H1 (cell line): ENCODE data around the gene CRYBG3. TPM values are rescaled to one million over a fixed set of nuclear protein-coding genes. Genes with fewer than 3 reads are reported as not detected.

Source experiments
- CTCF ChIA-PET: fragments of 300-600 bp; sonication (Branson Sonifier 250); formaldehyde crosslinking; loops from one replicate; lab custom pipeline; 2021; ENCODE audit not compliant: partially characterized antibody; lab: Charles Lee
- POLR2A ChIA-PET: fragments of 300-600 bp; sonication (Branson Sonifier 250); formaldehyde crosslinking; loops from one replicate; lab custom pipeline; 2021; ENCODE audit warnings: inconsistent platforms; ENCODE audit not compliant: partially characterized antibody; lab: Charles Lee
- DNase-seq, 2 experiments: peaks; one replicate each; pipeline versions ENCODE4 v3.0.0 to v3.0.0-alpha.2; 2010 to 2022; ENCODE audit warnings: low spot score in 2 of 2, low read depth in 1 of 2, mixed read lengths in 1 of 2
- FAIRE-seq: peaks from 2 replicates; lab custom pipeline; 2011; peaks lifted over from hg19 to GRCh38; lab: Jason Lieb, UNC
- H2AFZ ChIP-seq: 2 replicates; pipeline ENCODE4 v1.8.1; 2012; ENCODE audit warnings: low read length, inconsistent platforms
- H2AK5ac ChIP-seq: 2 replicates; pipeline ENCODE4 v1.6.1; 2013; ENCODE audit warnings: low read depth, low read length
- H2BK120ac ChIP-seq: replicated peaks from 2 replicates; pipeline ENCODE3; 2013; ENCODE audit warnings: low read depth, low read length, inconsistent platforms
- H2BK12ac ChIP-seq: 2 replicates; pipeline ENCODE4 v1.6.1; 2013; ENCODE audit warnings: low read depth, low read length
- H2BK15ac ChIP-seq: 2 replicates; pipeline ENCODE4 v1.6.1; 2013; ENCODE audit warnings: low read length
- H2BK20ac ChIP-seq: 2 replicates; pipeline ENCODE4 v1.6.1; 2013; ENCODE audit warnings: low read length
- H2BK5ac ChIP-seq: 2 replicates; pipeline ENCODE4 v1.6.1; 2013; ENCODE audit warnings: low read depth, low read length
- H3K14ac ChIP-seq: 2 replicates; pipeline ENCODE4 v1.6.1; 2013; ENCODE audit warnings: inconsistent platforms; ENCODE audit not compliant: insufficient read length
- H3K18ac ChIP-seq: 2 replicates; pipeline ENCODE4 v1.6.1; 2013; ENCODE audit warnings: low read length; ENCODE audit errors: extremely low read depth
- H3K23ac ChIP-seq: 2 replicates; pipeline ENCODE4 v1.6.1; 2013; ENCODE audit warnings: inconsistent platforms; ENCODE audit not compliant: insufficient read length
- H3K23me2 ChIP-seq: 2 replicates; pipeline ENCODE4 v1.6.1; 2013; ENCODE audit warnings: low read depth, low read length
- H3K27ac ChIP-seq: 2 replicates; pipeline ENCODE4 v1.6.1; 2011; ENCODE audit warnings: low read depth, low read length, inconsistent platforms
- H3K27me3 ChIP-seq, 4 experiments: replicated peaks in 1 of 4; 1 replicate in 1 of 4; 2 replicates in 3 of 4; pipeline versions ENCODE4 v1.6.1 to v1.8.1; 2011 to 2013; ENCODE audit warnings: low read length in 3 of 4, mild to moderate bottlenecking in 3 of 4, inconsistent platforms in 2 of 4, mixed read lengths in 2 of 4, moderate library complexity in 1 of 4; ENCODE audit not compliant: control insufficient read depth in 3 of 4, insufficient read depth in 3 of 4; ENCODE audit errors: extremely low read depth in 1 of 4
- H3K36me3 ChIP-seq, 4 experiments: 2 replicates each; pipeline versions ENCODE4 v1.6.1 to v1.8.1; 2011 to 2013; ENCODE audit warnings: mild to moderate bottlenecking in 4 of 4, low read length in 3 of 4, moderate library complexity in 2 of 4, control low read depth in 1 of 4, inconsistent platforms in 1 of 4; ENCODE audit not compliant: insufficient read depth in 4 of 4, control insufficient read depth in 2 of 4
- H3K4ac ChIP-seq: replicated peaks from 2 replicates; pipeline ENCODE3; 2013; ENCODE audit warnings: low read length, low read depth, mixed read lengths, inconsistent platforms; ENCODE audit not compliant: insufficient read length
- H3K4me1 ChIP-seq, 4 experiments: replicated peaks in 1 of 4; 1 replicate in 1 of 4; 2 replicates in 3 of 4; pipeline versions ENCODE4 v1.6.1 to v1.8.1; 2011 to 2013; ENCODE audit warnings: low read length in 3 of 4, inconsistent platforms in 2 of 4, mixed read lengths in 1 of 4; ENCODE audit not compliant: insufficient read depth in 4 of 4, control insufficient read depth in 3 of 4
- H3K4me2 ChIP-seq, 2 experiments: 2 replicates each; pipeline versions ENCODE4 v1.6.1 to v1.8.1; 2011 to 2013; ENCODE audit warnings: low read depth in 2 of 2, low read length in 2 of 2, control low read depth in 1 of 2, inconsistent platforms in 1 of 2, mild to moderate bottlenecking in 1 of 2; ENCODE audit not compliant: insufficient read depth in 1 of 2
- H3K4me3 ChIP-seq, 4 experiments: fragments of 200-600, 300-600 bp in 1 of 4; sonication (generic), shearing (Covaris generic), sonication (Bioruptor Twin) in 1 of 4; 2 replicates each; pipeline versions ENCODE4 v1.5.1 to v1.8.1; 2011 to 2016; ENCODE audit warnings: low read length in 4 of 4, low read depth in 3 of 4, control low read depth in 2 of 4, inconsistent platforms in 2 of 4, mild to moderate bottlenecking in 2 of 4, mixed read lengths in 1 of 4, moderate library complexity in 1 of 4; ENCODE audit not compliant: insufficient read depth in 2 of 4; ENCODE audit errors: extremely low read depth in 1 of 4
- H3K56ac ChIP-seq: replicated peaks from 2 replicates; pipeline ENCODE3; 2013; ENCODE audit warnings: low read depth, mild to moderate bottlenecking, mixed read lengths, low read length, inconsistent platforms; ENCODE audit not compliant: insufficient read length
- H3K79me1 ChIP-seq: 2 replicates; pipeline ENCODE4 v1.6.1; 2013; ENCODE audit warnings: low read depth, low read length, control low read depth
- H3K79me2 ChIP-seq, 2 experiments: 2 replicates each; pipeline versions ENCODE4 v1.6.1 to v1.8.1; 2012 to 2013; ENCODE audit warnings: low read length in 2 of 2, mild to moderate bottlenecking in 2 of 2, inconsistent platforms in 1 of 2; ENCODE audit not compliant: insufficient read depth in 2 of 2, control insufficient read depth in 1 of 2
- H3K9ac ChIP-seq, 4 experiments: replicated peaks in 1 of 4; 1 replicate in 1 of 4; 2 replicates in 3 of 4; pipeline versions ENCODE4 v1.6.1 to v1.8.1; 2011 to 2013; ENCODE audit warnings: low read depth in 3 of 4, low read length in 3 of 4, control low read depth in 2 of 4, mild to moderate bottlenecking in 2 of 4, moderate library complexity in 2 of 4, inconsistent platforms in 1 of 4; ENCODE audit errors: extremely low read depth in 1 of 4
- H3K9me3 ChIP-seq, 2 experiments: 2 replicates each; pipeline versions ENCODE4 v1.6.1 to v1.8.1; 2012 to 2013; ENCODE audit warnings: mild to moderate bottlenecking in 2 of 2, moderate library complexity in 2 of 2, control low read depth in 1 of 2, inconsistent platforms in 1 of 2, low read depth in 1 of 2, low read length in 1 of 2, mixed read lengths in 1 of 2; ENCODE audit not compliant: insufficient read depth in 2 of 2
- H4K20me1 ChIP-seq, 2 experiments: replicated peaks in 1 of 2; 2 replicates each; pipeline versions ENCODE3 to v1.8.1; 2011 to 2013; ENCODE audit warnings: inconsistent platforms in 2 of 2, low read length in 2 of 2, mild to moderate bottlenecking in 1 of 2; ENCODE audit not compliant: insufficient read depth in 2 of 2, control insufficient read depth in 1 of 2
- H4K5ac ChIP-seq: 2 replicates; pipeline ENCODE4 v1.6.1; 2013; ENCODE audit warnings: low read length, low read depth, mixed read lengths, inconsistent platforms; ENCODE audit not compliant: insufficient read length
- H4K8ac ChIP-seq: 2 replicates; pipeline ENCODE4 v1.8.0; 2013; ENCODE audit warnings: mild to moderate bottlenecking, moderate library complexity, low read length, inconsistent platforms; ENCODE audit not compliant: insufficient read depth; ENCODE audit errors: extremely low read depth
- H4K91ac ChIP-seq: replicated peaks from 2 replicates; pipeline ENCODE3; 2013; ENCODE audit warnings: low read length, mixed read lengths, inconsistent platforms; ENCODE audit not compliant: insufficient read length
- BACH1 ChIP-seq: IDR thresholded peaks from 2 replicates; pipeline ENCODE4 v1.6.1; 2012; ENCODE audit warnings: low read length, improper control_type of control experiment
- CREB1 ChIP-seq: IDR thresholded peaks from 2 replicates; pipeline ENCODE4 v1.6.1; 2012; ENCODE audit warnings: inconsistent platforms
- EP300 ChIP-seq, 2 experiments: IDR thresholded peaks; 1 replicate in 1 of 2; 2 replicates in 1 of 2; pipeline ENCODE4 v1.6.1; 2011 to 2012; ENCODE audit warnings: low read depth in 2 of 2, low read length in 2 of 2, mild to moderate bottlenecking in 2 of 2, borderline replicate concordance in 1 of 2, inconsistent platforms in 1 of 2, moderate library complexity in 1 of 2
- KDM1A ChIP-seq: fragments of 200-600, 300-600 bp; sonication (generic); IDR thresholded peaks from 2 replicates; pipeline ENCODE4 v1.7.1; 2016; ENCODE audit warnings: mild to moderate bottlenecking, low read length, borderline replicate concordance
- KDM4A ChIP-seq: IDR thresholded peaks from one replicate; pipeline ENCODE4 v1.7.1; 2012; ENCODE audit warnings: low read depth, mild to moderate bottlenecking, moderate library complexity, low read length, inconsistent platforms; ENCODE audit not compliant: severe bottlenecking
- MAFK ChIP-seq: IDR thresholded peaks from 2 replicates; pipeline ENCODE4 v1.6.1; 2012; ENCODE audit warnings: low read depth, mild to moderate bottlenecking, improper control_type of control experiment, low read length
- RBBP5 ChIP-seq: IDR thresholded peaks from 2 replicates; pipeline ENCODE4 v1.7.1; 2012; ENCODE audit warnings: low read depth, mild to moderate bottlenecking, inconsistent platforms, low read length, moderate library complexity, borderline replicate concordance
- SIRT6 ChIP-seq: IDR thresholded peaks from one replicate; pipeline ENCODE4 v1.7.1; 2012; ENCODE audit warnings: low read length, inconsistent platforms
- SRF ChIP-seq: IDR thresholded peaks from 2 replicates; pipeline ENCODE4 v1.6.1; 2011; ENCODE audit warnings: mild to moderate bottlenecking, low read depth, low read length, moderate library complexity
- TAF7 ChIP-seq: optimal IDR thresholded peaks from 2 replicates; pipeline ENCODE3; 2011; ENCODE audit warnings: low read depth, mild to moderate bottlenecking, inconsistent platforms, low read length, moderate library complexity, borderline replicate concordance
- WGBS, 2 experiments: shearing (Covaris generic) in 1 of 2; methylation state at CpG; one replicate each; pipeline versions ENCODE4 v1.1.6 to v1.1.7; 2013 to 2015; ENCODE audit warnings: low lambda C conversion rate in 2 of 2, mixed read lengths in 2 of 2, inconsistent platforms in 1 of 2, low coverage in 1 of 2, missing lambda C conversion rate in 1 of 2; ENCODE audit not compliant: insufficient replicate concordance in 2 of 2, insufficient coverage in 1 of 2, insufficient read length in 1 of 2; ENCODE audit errors: extremely low coverage in 1 of 2, missing lambda C conversion rate in 1 of 2; 5-methylcytosine and 5-hydroxymethylcytosine counted together
- polyA plus RNA-seq, 7 experiments: library from polyadenylated mRNA; depleted of rRNA in 3 of 7; stranded (reverse) in 5 of 7; unstranded in 2 of 7; fragments of >200 nt in 5 of 7; fragments of 200-250 nt in 2 of 7; gene quantifications; 1 replicate in 5 of 7; 2 replicates in 1 of 7; 4 replicates in 1 of 7; pipeline versions ENCODE4 v1.2.1 to v1.2.3, GENCODE V29; 2011 to 2013; ENCODE audit warnings: missing spikeins in 2 of 7, mixed read lengths in 2 of 7
- total RNA-seq: library from RNA; stranded (reverse); fragmentation: NEBNext Ultra II Directional; extraction: Animal tissue kit (Norgen Biotek cat#: 25700); gene quantifications from 2 replicates; pipeline ENCODE4 v1.2.1, GENCODE V29; 2021
- TF ChIP-seq, protein P1 (sequence below): IDR thresholded peaks from 2 replicates; pipeline ENCODE4 v1.6.1; 2012; ENCODE audit warnings: low read length, inconsistent platforms

CRYBG3 gene
- total and polyA plus RNA-seq, 2 of the 8 experiments (the other 6 are each of a cell fraction or from before 2014, with no cell fraction given) = 2.1 to 8.0 TPM

DNA sequence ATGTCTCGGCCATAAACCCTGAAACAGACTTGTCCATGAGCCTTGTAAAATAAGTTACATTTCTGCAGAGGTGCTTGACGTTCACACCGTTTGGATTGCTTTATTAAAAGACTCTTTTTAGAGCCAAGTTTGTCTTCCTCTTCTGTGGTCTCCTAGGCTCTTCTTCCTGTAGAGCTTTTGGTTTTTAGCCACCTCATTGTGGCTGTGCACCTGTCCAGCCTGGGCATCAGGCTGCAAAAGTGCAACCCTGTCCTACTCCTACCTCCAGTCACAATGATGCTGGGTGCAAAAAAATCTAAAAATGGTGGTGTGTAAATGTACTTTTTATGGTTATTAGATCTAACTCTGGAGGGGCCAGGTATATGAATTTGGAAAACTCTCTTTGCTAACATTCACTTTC is 153.2 kb downstream of the CRYBG3 start:
- H3K23me2 ChIP-seq = peaks cover 4% of the 10 kb centered on the region
- H3K56ac ChIP-seq = no peak overlapping the region
- H2AFZ ChIP-seq = no peak overlapping the region
- H2AK5ac ChIP-seq = no peak overlapping the region
- no peak overlapping the region for H3K18ac ChIP-seq
- H3K36me3 ChIP-seq = no peaks in the 10 kb centered on the region
- peaks cover 0 to 5% (median 0%) of the 10 kb centered on the region in 4 experiments; a peak in 2 of 7 replicates for H3K4me1 ChIP-seq
- no peaks in the 10 kb centered on the region for H3K9me3 ChIP-seq
- no peak overlapping the region for H4K5ac ChIP-seq
- H3K4me2 ChIP-seq = no peak overlapping the region
- H3K27ac ChIP-seq = no peak overlapping the region
- no peak overlapping the region for H3K14ac ChIP-seq
- H3K79me2 ChIP-seq = no peaks in the 10 kb centered on the region
- no peaks in the 10 kb centered on the region for H3K27me3 ChIP-seq
- TF ChIP-seq RBBP5 (no peak), BACH1 (no peak), SRF (no peak), KDM4A (no peak), SIRT6 (no peak), MAFK (no peak), KDM1A (no peak), TAF7 (no peak), CREB1 (no peak), EP300 (IDR thresholded peaks at IDR 0.05; ENCODE audit: borderline replicate concordance in 1 of 2, low read depth in 2 of 2, low read length in 2 of 2) (no peak)
- TF ChIP-seq, protein P1, sequence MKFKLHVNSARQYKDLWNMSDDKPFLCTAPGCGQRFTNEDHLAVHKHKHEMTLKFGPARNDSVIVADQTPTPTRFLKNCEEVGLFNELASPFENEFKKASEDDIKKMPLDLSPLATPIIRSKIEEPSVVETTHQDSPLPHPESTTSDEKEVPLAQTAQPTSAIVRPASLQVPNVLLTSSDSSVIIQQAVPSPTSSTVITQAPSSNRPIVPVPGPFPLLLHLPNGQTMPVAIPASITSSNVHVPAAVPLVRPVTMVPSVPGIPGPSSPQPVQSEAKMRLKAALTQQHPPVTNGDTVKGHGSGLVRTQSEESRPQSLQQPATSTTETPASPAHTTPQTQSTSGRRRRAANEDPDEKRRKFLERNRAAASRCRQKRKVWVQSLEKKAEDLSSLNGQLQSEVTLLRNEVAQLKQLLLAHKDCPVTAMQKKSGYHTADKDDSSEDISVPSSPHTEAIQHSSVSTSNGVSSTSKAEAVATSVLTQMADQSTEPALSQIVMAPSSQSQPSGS = no peak
- no peak overlapping the region for H2BK12ac ChIP-seq
- no peak overlapping the region for H4K8ac ChIP-seq
- ChIA-PET POLR2A (no interaction called here), CTCF (interaction anchor here (0.6 to 1.8 kb wide), 4 partner anchors 10 to 147 kb away, joined by 3 to 9 read pairs (median 3); no protein-coding TSS in a partner anchor)
- no peak overlapping the region for H2BK20ac ChIP-seq
- no peak overlapping the region for H3K4ac ChIP-seq
- no peak overlapping the region for H3K4me3 ChIP-seq
- H2BK120ac ChIP-seq = no peak overlapping the region
- 90% methylated on average over 3 of the region's 3 CpGs; no CpG with 5 or more reads in 1 of the 2 experiments for WGBS, 2 experiments
- no peak overlapping the region for H3K23ac ChIP-seq
- no peaks in the 10 kb centered on the region for H3K79me1 ChIP-seq
- FAIRE-seq (no peak), DNase-seq (no peak)
- H2BK5ac ChIP-seq = no peak overlapping the region
- no peak overlapping the region for H2BK15ac ChIP-seq
- H4K20me1 ChIP-seq = no peaks in the 10 kb centered on the region
- no peak overlapping the region for H4K91ac ChIP-seq
- no peak overlapping the region for H3K9ac ChIP-seq
